Parathyroid adenoma (tissue), 2 donors: ENCODE results near the gene EXOC7.
"Not testable (repeated sequence)": the region's sequence is repeated elsewhere in the genome, so short reads cannot be mapped to it uniquely, and the experiment has no call there.

Experiments used
- H2AFZ ChIP-seq: fragments of 300-600 bp; sonication (generic); one replicate; pipeline ENCODE4 v1.7.0; 2017; ENCODE audit warnings: antibody characterized with exemption, mild to moderate bottlenecking
- H3K27ac ChIP-seq: fragments of 300-600 bp; sonication (generic); one replicate; pipeline ENCODE4 v1.7.0; 2017
- H3K27me3 ChIP-seq: fragments of 300-600 bp; sonication (generic); one replicate; pipeline ENCODE4 v1.7.0; 2017; ENCODE audit warnings: low read length; ENCODE audit not compliant: control insufficient read depth, insufficient read depth
- H3K36me3 ChIP-seq: fragments of 300-600 bp; sonication (generic); one replicate; pipeline ENCODE4 v1.7.0; 2017; ENCODE audit warnings: low read length; ENCODE audit not compliant: control insufficient read depth, insufficient read depth
- H3K4me1 ChIP-seq: fragments of 300-600 bp; sonication (generic); one replicate; pipeline ENCODE4 v1.7.0; 2017; ENCODE audit warnings: control low read depth
- H3K4me2 ChIP-seq: fragments of 300-600 bp; sonication (generic); one replicate; pipeline ENCODE4 v1.7.0; 2017; ENCODE audit warnings: low read length
- H3K4me3 ChIP-seq: fragments of 300-600 bp; sonication (generic); one replicate; pipeline ENCODE4 v1.7.0; 2017; ENCODE audit warnings: low read depth, low read length
- H3K79me2 ChIP-seq: fragments of 300-600 bp; sonication (generic); one replicate; pipeline ENCODE4 v1.7.0; 2017; ENCODE audit warnings: control low read depth
- H3K9ac ChIP-seq: fragments of 300-600 bp; sonication (generic); one replicate; pipeline ENCODE4 v1.7.0; 2017; ENCODE audit warnings: mild to moderate bottlenecking
- H3K9me3 ChIP-seq: fragments of 300-600 bp; sonication (generic); one replicate; pipeline ENCODE4 v1.7.0; 2017; ENCODE audit warnings: low read length; ENCODE audit not compliant: control insufficient read depth
- TF ChIP-seq, protein P1 (sequence below): fragments of 300-600 bp; sonication (generic); IDR thresholded peaks from one replicate; pipeline ENCODE4 v1.7.0; 2017; ENCODE audit warnings: antibody characterized with exemption, mild to moderate bottlenecking
- donor health status: primary hyperparathyroidism.

EXOC7 gene

DNA sequence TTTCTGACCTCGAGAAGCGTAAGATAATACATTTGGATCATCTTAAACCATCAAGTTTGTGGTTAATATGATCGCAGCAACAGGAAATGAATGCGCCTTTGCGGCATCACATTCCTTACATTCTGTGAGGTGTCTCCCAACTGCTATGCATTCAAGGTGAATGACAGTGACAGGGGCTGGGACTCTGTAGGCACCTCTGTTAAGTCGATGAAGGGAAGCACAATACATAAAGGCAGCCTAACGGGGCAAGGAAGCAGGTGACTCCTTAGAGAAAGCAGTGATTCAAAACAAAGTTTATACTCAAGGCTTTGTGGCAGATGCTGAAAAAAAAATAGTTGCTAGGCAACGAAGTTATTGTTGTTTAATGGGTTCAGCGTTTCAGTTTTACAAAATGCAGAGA is 54.9 kb downstream of the EXOC7 start:
- Histone ChIP-seq H3K9me3 (no peaks in the 10 kb centered on the region), H3K4me1 (peaks cover 34% of the 10 kb centered on the region), H3K27ac (no peak overlapping the region), H2AFZ (no peak overlapping the region), H3K4me3 (no peak overlapping the region), H3K36me3 (no peaks in the 10 kb centered on the region), H3K27me3 (no peaks in the 10 kb centered on the region), H3K79me2 (no peaks in the 10 kb centered on the region), H3K9ac (no peak overlapping the region), H3K4me2 (no peak overlapping the region)
- TF ChIP-seq, protein P1, sequence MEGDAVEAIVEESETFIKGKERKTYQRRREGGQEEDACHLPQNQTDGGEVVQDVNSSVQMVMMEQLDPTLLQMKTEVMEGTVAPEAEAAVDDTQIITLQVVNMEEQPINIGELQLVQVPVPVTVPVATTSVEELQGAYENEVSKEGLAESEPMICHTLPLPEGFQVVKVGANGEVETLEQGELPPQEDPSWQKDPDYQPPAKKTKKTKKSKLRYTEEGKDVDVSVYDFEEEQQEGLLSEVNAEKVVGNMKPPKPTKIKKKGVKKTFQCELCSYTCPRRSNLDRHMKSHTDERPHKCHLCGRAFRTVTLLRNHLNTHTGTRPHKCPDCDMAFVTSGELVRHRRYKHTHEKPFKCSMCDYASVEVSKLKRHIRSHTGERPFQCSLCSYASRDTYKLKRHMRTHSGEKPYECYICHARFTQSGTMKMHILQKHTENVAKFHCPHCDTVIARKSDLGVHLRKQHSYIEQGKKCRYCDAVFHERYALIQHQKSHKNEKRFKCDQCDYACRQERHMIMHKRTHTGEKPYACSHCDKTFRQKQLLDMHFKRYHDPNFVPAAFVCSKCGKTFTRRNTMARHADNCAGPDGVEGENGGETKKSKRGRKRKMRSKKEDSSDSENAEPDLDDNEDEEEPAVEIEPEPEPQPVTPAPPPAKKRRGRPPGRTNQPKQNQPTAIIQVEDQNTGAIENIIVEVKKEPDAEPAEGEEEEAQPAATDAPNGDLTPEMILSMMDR, result no peak

DNA sequence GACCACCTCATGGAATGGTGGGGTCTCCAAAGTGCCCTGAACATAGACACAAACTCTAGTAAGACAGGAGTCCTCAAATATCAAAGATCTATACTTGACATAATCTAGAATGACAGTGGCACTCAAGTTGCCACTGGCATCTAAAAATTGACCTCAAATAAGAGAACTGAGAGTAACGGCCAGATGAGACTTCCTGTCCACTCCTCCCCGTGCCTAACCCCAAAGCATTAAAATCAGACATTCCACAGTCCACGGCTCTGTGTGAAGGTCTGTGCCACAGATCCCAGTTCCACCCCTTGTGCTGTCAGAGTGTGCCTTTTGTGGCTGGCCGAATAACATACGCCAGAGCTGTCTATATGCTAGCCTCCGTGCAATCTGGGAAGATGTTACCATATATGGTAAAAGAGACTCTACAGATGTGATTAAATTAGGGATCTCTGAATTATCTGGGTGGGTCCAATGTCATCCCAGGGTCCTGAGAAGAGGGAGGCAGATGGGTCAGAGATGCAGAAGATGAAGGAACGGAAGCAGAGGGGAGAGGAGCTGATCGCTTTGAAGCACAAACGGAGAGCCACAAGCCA is 55.5 kb downstream of the EXOC7 start:
- TF ChIP-seq, protein P1, result no peak
- no peak overlapping the region for H2AFZ ChIP-seq
- H3K27ac ChIP-seq, result no peak overlapping the region
- no peaks in the 10 kb centered on the region for H3K27me3 ChIP-seq
- H3K4me2 ChIP-seq, result no peak overlapping the region
- no peaks in the 10 kb centered on the region for H3K36me3 ChIP-seq
- peaks cover 34% of the 10 kb centered on the region for H3K4me1 ChIP-seq
- no peaks in the 10 kb centered on the region for H3K79me2 ChIP-seq
- no peaks in the 10 kb centered on the region for H3K9me3 ChIP-seq
- H3K4me3 ChIP-seq, result no peak overlapping the region
- no peak overlapping the region for H3K9ac ChIP-seq

DNA sequence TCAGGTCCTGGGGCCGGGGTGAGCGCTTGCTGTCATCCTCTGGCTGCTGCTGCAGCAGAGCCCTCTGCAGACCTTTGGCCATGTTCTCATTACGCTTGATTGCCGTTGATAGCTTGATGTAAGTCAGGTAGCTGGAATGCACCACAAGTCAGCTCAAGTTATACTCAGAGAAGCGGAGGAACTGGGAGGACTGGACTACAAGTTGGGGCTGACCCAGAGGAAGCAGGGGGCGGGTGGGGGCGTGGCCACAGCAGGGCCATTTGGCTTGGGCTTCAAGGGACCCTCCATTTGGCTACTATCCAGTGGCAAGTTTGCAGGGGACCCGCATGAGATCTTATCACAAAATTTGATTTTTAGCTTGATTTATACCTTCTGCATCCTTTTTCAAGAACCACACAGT is 57.5 kb downstream of the EXOC7 start:
- H3K4me3 ChIP-seq, result no peak overlapping the region
- peak overlapping the region; percentile 44 for H3K4me2 ChIP-seq
- H3K27ac ChIP-seq, result peak overlapping the region; percentile 89
- no peak overlapping the region for H2AFZ ChIP-seq
- H3K36me3 ChIP-seq, result no peaks in the 10 kb centered on the region
- H3K9me3 ChIP-seq, result no peaks in the 10 kb centered on the region
- no peaks in the 10 kb centered on the region for H3K79me2 ChIP-seq
- H3K4me1 ChIP-seq, result peaks cover 33% of the 10 kb centered on the region
- no peak overlapping the region for H3K9ac ChIP-seq
- no peaks in the 10 kb centered on the region for H3K27me3 ChIP-seq
- TF ChIP-seq, protein P1, result no peak

DNA sequence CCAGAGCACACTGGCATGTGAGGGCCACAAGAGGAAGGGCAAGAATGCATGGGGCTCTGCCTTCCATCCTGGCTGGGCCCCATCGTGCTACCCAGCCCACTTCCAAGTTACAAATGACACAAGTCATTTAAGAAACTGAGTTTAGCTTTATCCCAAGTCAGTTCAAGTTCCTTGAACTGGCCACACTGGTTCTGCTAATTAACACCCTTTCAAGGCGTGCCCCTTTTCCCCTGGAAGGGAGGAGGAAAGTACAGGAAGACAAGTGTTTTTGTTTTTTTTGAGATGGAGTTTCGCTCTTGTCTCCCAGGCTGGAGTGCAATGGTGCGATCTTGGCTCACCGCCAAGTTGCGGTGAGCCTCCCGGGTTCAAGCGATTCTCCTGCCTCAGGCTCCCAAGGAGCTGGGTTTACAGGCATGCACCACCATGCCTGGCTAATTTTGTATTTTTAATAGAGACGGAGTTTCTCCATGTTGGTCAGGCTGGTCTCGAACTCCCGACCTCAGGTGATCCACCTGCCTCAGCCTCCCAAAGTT is 59.0 kb downstream of the EXOC7 start:
- H3K27me3 ChIP-seq, H3K79me2 ChIP-seq, H3K9me3 ChIP-seq, H3K4me2 ChIP-seq, H2AFZ ChIP-seq, H3K36me3 ChIP-seq, H3K9ac ChIP-seq, H3K4me3 ChIP-seq: not testable (repeated sequence)
- Histone ChIP-seq H3K27ac (peak overlapping the region; percentile 89), H3K4me1 (peaks cover 29% of the 10 kb centered on the region)

DNA sequence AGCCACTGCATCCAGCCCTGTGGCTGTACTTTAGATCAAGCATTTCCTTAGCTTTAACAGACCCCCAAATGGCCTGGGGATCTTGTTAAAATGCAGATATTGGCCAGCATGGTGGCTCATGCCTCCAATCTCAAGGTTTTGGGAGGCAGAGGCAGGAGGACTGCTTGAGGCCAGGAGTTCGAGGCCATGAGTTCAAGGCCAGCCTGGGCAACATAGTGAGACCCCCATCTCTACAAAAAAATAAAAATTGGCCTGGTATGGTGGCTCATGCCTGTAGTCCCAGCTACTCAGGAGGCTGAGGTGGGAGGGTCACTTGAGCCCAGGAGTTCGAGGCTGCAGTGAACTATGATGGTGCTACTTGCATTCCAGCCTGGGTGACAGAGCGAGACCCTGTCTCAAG is 60.7 kb downstream of the EXOC7 start:
- not testable (repeated sequence) for H3K36me3 ChIP-seq, H3K4me3 ChIP-seq, H2AFZ ChIP-seq

DNA sequence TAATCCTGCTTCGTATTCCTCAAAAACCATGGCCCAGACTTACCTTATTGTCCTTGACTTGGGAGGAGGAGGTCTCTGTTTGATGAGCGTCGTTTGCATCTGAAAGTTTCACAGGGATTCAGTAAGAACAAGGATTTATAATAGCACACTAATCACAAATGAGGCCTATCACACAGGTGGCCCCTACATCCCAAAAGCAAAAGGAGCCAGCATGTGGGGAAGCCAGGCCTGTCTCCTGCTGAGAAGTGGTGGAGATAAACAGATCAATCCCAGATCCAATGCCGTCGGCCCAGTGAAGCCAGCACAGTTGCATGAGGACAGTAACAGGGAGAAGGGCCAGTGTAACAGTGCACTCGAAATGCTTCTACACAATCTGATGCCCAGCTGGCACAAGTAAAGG is 63.2 kb downstream of the EXOC7 start:
- H3K4me3 ChIP-seq, result no peak overlapping the region
- H3K79me2 ChIP-seq, result no peaks in the 10 kb centered on the region
- no peak overlapping the region for H3K27ac ChIP-seq
- H3K36me3 ChIP-seq, result no peaks in the 10 kb centered on the region
- no peaks in the 10 kb centered on the region for H3K27me3 ChIP-seq
- H2AFZ ChIP-seq, result no peak overlapping the region
- H3K4me2 ChIP-seq, result no peak overlapping the region
- H3K9me3 ChIP-seq, result no peaks in the 10 kb centered on the region
- peaks cover 12% of the 10 kb centered on the region for H3K4me1 ChIP-seq
- TF ChIP-seq, protein P1, result no peak
- no peak overlapping the region for H3K9ac ChIP-seq

More for the DNA sequence above, 60.7 kb downstream of the EXOC7 start:
- not testable (repeated sequence) for H3K9ac ChIP-seq, H3K9me3 ChIP-seq, H3K27ac ChIP-seq, H3K4me2 ChIP-seq, H3K79me2 ChIP-seq, H3K27me3 ChIP-seq
- H3K4me1 ChIP-seq, result peaks cover 29% of the 10 kb centered on the region
